Measurements from ENCODE around the gene JSRP1.

DNA sequence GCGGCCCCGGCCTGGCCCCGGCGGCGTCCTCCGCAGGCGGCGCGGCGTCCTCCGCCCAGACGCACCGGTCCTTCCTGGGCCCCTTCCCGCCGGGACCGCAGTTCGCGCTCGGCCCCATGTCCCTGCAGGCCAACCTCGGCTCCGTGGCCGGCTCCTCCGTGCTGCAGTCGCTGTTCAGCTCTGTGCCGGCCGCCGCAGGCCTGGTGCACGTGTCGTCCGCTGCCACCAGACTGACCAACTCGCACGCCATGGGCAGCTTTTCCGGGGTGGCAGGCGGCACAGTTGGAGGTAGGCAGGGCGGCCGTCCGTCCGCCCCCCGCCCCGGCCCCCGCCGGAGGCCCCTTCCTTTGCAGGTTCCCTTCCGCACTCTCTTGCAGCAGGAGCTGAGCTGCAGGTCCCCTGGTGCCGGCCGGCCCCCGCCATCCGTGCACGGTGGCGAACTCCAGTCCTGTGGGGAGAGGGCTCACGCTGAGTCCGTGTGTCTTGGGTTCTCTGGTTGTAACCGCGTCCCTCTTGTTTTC is 29.3 kb downstream of the JSRP1 start:
- TF ChIP-seq EZH2 (IDR thresholded peaks at IDR 0.05; ENCODE audit: low read depth, unreplicated experiment) (no peak), CREB1 (CRISPR knock-in tag; IDR thresholded peaks at IDR 0.05; ENCODE audit: low read depth) (no peak), ZNF331 (CRISPR knock-in tag; IDR thresholded peaks at IDR 0.05; ENCODE audit: low read depth) (no peak)
- TF ChIP-seq, protein P1, sequence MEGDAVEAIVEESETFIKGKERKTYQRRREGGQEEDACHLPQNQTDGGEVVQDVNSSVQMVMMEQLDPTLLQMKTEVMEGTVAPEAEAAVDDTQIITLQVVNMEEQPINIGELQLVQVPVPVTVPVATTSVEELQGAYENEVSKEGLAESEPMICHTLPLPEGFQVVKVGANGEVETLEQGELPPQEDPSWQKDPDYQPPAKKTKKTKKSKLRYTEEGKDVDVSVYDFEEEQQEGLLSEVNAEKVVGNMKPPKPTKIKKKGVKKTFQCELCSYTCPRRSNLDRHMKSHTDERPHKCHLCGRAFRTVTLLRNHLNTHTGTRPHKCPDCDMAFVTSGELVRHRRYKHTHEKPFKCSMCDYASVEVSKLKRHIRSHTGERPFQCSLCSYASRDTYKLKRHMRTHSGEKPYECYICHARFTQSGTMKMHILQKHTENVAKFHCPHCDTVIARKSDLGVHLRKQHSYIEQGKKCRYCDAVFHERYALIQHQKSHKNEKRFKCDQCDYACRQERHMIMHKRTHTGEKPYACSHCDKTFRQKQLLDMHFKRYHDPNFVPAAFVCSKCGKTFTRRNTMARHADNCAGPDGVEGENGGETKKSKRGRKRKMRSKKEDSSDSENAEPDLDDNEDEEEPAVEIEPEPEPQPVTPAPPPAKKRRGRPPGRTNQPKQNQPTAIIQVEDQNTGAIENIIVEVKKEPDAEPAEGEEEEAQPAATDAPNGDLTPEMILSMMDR (conservative IDR thresholded peaks at IDR 0.05; ENCODE audit: low read depth in 2 of 2) = no peak
- TF ChIP-seq, protein P2, sequence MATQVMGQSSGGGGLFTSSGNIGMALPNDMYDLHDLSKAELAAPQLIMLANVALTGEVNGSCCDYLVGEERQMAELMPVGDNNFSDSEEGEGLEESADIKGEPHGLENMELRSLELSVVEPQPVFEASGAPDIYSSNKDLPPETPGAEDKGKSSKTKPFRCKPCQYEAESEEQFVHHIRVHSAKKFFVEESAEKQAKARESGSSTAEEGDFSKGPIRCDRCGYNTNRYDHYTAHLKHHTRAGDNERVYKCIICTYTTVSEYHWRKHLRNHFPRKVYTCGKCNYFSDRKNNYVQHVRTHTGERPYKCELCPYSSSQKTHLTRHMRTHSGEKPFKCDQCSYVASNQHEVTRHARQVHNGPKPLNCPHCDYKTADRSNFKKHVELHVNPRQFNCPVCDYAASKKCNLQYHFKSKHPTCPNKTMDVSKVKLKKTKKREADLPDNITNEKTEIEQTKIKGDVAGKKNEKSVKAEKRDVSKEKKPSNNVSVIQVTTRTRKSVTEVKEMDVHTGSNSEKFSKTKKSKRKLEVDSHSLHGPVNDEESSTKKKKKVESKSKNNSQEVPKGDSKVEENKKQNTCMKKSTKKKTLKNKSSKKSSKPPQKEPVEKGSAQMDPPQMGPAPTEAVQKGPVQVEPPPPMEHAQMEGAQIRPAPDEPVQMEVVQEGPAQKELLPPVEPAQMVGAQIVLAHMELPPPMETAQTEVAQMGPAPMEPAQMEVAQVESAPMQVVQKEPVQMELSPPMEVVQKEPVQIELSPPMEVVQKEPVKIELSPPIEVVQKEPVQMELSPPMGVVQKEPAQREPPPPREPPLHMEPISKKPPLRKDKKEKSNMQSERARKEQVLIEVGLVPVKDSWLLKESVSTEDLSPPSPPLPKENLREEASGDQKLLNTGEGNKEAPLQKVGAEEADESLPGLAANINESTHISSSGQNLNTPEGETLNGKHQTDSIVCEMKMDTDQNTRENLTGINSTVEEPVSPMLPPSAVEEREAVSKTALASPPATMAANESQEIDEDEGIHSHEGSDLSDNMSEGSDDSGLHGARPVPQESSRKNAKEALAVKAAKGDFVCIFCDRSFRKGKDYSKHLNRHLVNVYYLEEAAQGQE (IDR thresholded peaks at IDR 0.05; ENCODE audit: unreplicated experiment) = no peak
- TF ChIP-seq, protein P3, sequence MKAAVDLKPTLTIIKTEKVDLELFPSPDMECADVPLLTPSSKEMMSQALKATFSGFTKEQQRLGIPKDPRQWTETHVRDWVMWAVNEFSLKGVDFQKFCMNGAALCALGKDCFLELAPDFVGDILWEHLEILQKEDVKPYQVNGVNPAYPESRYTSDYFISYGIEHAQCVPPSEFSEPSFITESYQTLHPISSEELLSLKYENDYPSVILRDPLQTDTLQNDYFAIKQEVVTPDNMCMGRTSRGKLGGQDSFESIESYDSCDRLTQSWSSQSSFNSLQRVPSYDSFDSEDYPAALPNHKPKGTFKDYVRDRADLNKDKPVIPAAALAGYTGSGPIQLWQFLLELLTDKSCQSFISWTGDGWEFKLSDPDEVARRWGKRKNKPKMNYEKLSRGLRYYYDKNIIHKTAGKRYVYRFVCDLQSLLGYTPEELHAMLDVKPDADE (IDR thresholded peaks at IDR 0.05) = no peak

All from GM23338 (cell line).